ENCODE data around the gene RAX. TPM values are rescaled to one million over a fixed set of nuclear protein-coding genes. Genes with fewer than 3 reads are reported as not detected.
A peak's percentile ranks its signal among the peaks of the same experiment; 100 is the strongest.

RAX gene
- total RNA-seq, 2 donors from 2014 or later, result not detected

GRCh38 chr18:59275406-59275949 lies 2.2 kb upstream of the RAX start:
- no peak for DNase-seq (ENCODE audit: low spot score)
- intact Hi-C loops (cut with DNase I), result no loop called here

GRCh38 chr18:59274533-59274928 lies 1.3 kb upstream of the RAX start:
- no peak for DNase-seq (ENCODE audit: low spot score)
- intact Hi-C loops (cut with DNase I), result no loop called here

DNA sequence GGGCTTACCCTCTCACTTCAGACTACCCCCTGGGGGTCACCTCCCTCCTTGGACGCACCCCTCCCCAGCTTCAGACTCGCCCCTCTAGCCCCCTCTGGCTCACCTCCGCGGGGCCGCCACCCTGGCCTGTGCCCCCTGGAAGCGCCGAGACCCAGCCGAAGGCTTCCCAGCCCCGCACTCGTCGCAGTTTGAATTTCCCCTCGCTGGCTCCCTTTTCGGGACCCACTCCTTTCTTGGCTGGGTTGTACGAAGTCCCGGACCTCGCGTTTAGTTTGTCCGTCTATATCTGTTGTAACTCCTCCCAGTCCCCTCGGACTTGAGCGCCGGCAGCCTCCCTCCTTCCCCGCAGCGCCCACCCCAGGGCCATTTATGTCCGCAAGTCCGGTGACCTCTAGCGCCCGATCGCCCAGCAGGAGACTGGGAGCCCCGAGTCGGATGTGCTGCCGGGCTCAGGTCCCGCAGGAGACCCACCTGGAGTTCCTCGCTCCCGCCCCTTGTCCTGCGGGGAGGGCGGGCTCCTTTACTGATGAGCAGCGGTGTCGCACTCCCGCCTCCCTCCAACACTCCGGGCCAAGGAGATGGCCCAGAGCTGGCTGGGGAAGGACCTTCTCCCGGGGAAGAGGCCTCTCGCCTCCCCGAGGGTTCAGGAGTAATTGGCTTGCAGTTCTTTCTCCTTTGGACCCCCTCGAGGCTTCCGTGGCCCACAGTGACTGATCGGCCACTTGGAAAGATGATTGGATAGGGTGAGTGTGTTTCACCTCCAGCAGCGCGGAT lies 692 bp upstream of the RAX start:
- DNase-seq (ENCODE audit: low spot score), result no peak
- intact Hi-C loops (cut with DNase I), result no loop called here

DNA sequence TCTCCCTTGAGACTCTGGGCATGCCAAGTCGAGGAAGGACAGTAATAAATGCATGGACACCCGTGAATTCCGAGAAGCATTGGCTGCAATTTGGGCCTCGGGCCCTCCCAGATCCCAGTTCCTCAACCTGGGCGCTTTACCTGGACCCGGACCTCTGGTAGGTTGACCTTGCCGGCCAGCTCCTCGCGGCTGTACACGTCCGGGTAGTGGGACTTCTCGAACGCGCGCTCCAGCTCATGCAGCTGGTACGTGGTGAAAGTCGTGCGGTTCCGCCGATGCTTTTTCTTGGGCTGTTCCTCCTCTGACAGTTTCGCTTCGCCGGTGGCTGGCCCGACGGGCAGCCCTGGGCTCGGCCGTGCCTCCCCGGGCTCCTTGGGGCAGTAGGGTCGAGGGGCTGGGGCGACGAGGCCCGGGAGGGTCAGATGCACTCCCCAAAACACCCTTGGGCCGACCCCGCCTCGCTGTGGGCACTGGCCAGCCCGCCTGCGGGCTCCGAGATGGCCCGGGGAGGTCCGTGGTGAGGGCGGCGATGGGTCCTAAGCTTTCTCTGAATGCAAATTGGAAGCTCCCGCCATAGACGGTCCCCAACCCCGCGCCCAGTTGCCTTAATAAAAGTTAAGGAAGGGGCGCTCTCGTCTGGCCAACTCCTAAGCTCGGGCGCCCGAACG lies 899 bp downstream of the RAX start:
- intact Hi-C loops (cut with DNase I), result no loop called here
- no peak for DNase-seq (ENCODE audit: low spot score)

DNA sequence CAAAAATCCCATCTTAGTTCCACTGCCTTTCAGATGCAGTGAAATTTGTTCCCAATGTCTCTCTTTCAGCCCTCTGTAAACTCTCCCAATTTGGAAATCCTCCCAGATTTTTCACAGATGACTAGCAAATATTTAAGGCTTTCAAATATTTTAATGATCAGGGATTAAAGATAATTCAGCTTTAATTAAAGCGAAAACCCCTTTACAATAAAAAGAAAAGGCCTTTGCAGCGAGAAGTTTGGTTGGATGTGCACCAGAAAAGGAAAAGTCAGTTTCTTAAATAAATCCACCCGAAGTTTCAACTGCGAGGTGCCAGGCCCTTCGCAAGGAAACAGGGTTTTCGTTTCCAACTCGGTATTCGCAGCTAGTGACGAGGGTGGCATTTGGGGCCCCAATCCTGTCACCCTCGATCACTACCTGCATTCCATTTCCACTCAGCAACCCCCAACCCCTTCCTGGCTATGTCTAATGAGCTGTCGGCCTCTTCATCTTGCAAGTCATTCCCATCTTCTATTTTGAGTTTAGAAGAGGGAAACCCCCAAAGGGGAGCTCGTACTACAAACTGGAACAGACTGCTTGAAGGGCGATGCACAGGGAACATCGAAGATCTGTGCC lies 1.5 kb downstream of the RAX start:
- intact Hi-C loops (cut with DNase I), result no loop called here
- DNase-seq (ENCODE audit: low spot score), result no peak

DNA sequence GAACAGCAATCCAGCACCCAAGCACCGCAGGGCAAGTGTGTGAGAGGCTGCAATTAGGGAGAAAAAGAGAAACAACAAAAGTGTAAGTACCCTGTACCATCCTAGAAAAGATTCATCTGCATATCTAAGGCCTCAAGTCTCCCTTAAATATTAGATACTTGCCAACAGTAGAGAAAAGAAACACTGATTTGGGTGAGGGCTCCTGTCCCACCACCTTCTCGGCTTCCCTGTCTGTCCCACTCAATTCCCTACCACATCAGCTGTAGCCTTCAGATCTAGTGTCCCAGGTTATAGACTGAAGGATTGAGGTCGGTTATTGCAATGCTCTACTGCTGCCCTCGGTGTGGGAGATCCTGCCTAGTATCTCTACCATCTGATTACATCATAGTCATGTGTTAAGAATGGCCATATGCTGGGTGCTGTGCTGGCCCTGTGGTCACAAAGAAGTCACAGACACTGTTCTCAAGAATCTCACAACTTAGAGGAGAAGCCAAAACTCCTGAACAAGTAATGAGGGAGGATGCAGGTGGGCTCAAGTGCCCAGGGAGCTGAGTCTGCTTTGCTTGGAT lies 2.5 kb downstream of the RAX start:
- intact Hi-C loops (cut with DNase I), result no loop called here
- DNase-seq (ENCODE audit: low spot score), result no peak

- DNase-seq (ENCODE audit: low spot score), result no peak
- intact Hi-C loops (cut with DNase I), result no loop called here
These were observed 3.6 kb downstream of the RAX start for GRCh38 chr18:59269563-59270119.

GRCh38 chr18:59268721-59269562 lies 4.3 kb downstream of the RAX start:
- DNase-seq (ENCODE audit: low spot score), result peak; percentile 80

GRCh38 chr18:59268127-59268720 lies 5.0 kb downstream of the RAX start:
- no peak for DNase-seq (ENCODE audit: low spot score)
- intact Hi-C loops (cut with DNase I), result no loop called here

More at GRCh38 chr18:59268721-59269562, 4.3 kb downstream of the RAX start:
- intact Hi-C loops (cut with DNase I), result no loop called here

GRCh38 chr18:59267503-59268126 lies 5.6 kb downstream of the RAX start:
- DNase-seq (ENCODE audit: low spot score), result no peak
- intact Hi-C loops (cut with DNase I), result no loop called here

- intact Hi-C loops (cut with DNase I), result no loop called here
- DNase-seq (ENCODE audit: low spot score), result no peak
These were observed 6.3 kb downstream of the RAX start for GRCh38 chr18:59266886-59267502.

GRCh38 chr18:59266459-59266858 lies 6.8 kb downstream of the RAX start:
- intact Hi-C loops (cut with DNase I), result no loop called here

DNA sequence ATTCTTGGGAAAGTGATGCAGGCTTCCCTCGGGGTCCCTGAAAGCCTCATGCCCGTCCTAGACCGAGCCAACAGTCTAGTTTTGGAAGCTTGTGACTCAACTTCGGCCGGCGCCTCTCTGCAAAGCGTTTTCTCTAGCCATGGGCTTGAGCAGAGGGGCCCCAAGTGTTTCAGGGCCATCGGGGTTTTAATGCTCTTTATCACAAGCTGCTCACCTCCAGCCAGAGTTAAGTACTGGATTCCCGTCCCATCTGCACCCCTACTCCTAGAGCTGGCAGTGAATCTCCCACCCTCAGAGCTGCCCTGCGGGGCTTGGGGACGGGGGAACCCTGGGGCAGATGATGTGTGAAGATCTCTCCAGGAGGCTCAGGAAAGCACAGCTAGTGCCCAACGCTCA lies 7.3 kb downstream of the RAX start:
- intact Hi-C loops (cut with DNase I), result no loop called here
- DNase-seq (ENCODE audit: low spot score), result no peak

More at GRCh38 chr18:59266459-59266858, 6.8 kb downstream of the RAX start:
- no peak for DNase-seq (ENCODE audit: low spot score)

- DNase-seq (ENCODE audit: low spot score), result no peak
- intact Hi-C loops (cut with DNase I), result no loop called here
These were observed 7.8 kb downstream of the RAX start for GRCh38 chr18:59265246-59265973.

GRCh38 chr18:59264651-59265245 lies 8.5 kb downstream of the RAX start:
- no peak for DNase-seq (ENCODE audit: low spot score)
- intact Hi-C loops (cut with DNase I), result no loop called here

GRCh38 chr18:59264121-59264571 lies 9.1 kb downstream of the RAX start:
- no peak for DNase-seq (ENCODE audit: low spot score)
- intact Hi-C loops (cut with DNase I), result no loop called here

Data from posterior vena cava (tissue), 2 donors.